ENCODE measurements around the gene SRSF12.

Gene SRSF12

DNA sequence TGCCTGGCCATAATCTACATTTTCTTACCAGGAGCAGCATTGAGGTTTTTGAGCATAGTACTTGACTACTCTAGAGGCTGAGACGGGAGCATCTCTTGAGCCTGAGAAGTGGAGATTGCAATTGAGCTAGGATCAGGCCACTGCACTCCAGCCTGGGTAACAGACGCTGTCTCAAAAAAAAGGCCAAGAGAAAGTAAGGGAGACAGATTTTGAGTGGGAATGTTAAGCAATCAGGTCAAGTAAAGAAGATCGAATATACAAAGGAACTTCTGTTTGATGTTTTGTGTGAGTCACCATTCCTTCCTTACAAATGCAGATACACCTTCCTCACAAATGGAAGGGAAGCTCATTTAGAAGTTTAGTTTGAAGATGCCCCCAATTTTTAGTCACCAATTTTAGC is 32.9 kb downstream of the SRSF12 start:
- Histone ChIP-seq H3K9me3 (ENCODE audit: control insufficient read depth, low read length) (no peaks in the 10 kb centered on the region), H3K4me3 (ENCODE audit: extremely low read depth, insufficient read depth, low read length, poor library complexity, severe bottlenecking) (no peak overlapping the region), H3K36me3 (ENCODE audit: control insufficient read depth, insufficient read depth, low read length) (peaks cover 37% of the 10 kb centered on the region), H3K4me1 (ENCODE audit: control insufficient read depth, insufficient read depth, low read length, poor library complexity, severe bottlenecking) (no peaks in the 10 kb centered on the region), H3K27ac (ENCODE audit: low read depth, low read length, severe bottlenecking) (no peak overlapping the region)
- 23 to 54% methylated on average over 2 of the region's 3 CpGs for WGBS, 2 experiments (ENCODE audit: insufficient coverage in 2 of 2)

DNA sequence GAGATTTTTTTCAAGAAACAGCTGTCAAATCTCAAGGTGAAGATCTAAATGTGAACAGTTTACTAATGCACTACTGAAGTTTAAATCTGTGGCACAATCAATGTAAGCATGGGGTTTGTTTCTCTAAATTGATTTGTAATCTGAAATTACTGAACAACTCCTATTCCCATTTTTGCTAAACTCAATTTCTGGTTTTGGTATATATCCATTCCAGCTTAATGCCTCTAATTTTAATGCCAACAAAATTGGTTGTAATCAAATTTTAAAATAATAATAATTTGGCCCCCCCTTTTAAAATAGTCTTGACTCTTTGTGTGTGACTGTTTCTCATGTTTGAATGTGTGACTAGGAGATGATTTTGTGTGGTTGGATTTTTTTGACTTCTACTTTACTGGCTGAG is 33.3 kb downstream of the SRSF12 start:
- Histone ChIP-seq H3K27ac (ENCODE audit: low read depth, low read length, severe bottlenecking) (no peak overlapping the region), H3K4me3 (ENCODE audit: extremely low read depth, insufficient read depth, low read length, poor library complexity, severe bottlenecking) (no peak overlapping the region), H3K9me3 (ENCODE audit: control insufficient read depth, low read length) (no peaks in the 10 kb centered on the region), H3K36me3 (ENCODE audit: control insufficient read depth, insufficient read depth, low read length) (peaks cover 37% of the 10 kb centered on the region), H3K4me1 (ENCODE audit: control insufficient read depth, insufficient read depth, low read length, poor library complexity, severe bottlenecking) (peaks cover 2% of the 10 kb centered on the region)

DNA sequence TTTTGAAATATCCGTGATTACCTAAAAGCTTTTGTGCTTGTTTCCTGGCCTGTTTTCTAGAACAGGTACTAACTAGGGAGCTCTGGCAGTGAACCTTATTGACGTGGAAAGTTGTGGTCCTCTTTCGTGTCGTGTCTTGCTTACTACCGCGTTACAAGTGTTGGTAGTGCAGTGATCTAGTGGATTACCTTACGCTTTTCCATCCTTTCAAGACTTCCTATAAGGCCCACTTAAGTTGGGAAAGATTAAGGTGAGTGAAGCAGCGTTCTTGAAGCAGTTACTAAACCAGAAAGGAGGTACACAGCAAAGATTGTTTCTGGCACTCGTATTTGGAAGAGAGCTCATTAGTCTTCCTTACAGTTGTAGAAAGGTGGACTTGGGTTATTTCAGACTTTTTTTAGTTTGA is 35.4 kb downstream of the SRSF12 start:
- H3K27ac ChIP-seq (ENCODE audit: low read depth, low read length, severe bottlenecking): peak overlapping the region; percentile 83
- peak overlapping the region; percentile 99 for H3K4me3 ChIP-seq (ENCODE audit: extremely low read depth, insufficient read depth, low read length, poor library complexity, severe bottlenecking)
- H3K36me3 ChIP-seq (ENCODE audit: control insufficient read depth, insufficient read depth, low read length): peaks cover 37% of the 10 kb centered on the region
- H3K9me3 ChIP-seq (ENCODE audit: control insufficient read depth, low read length): no peaks in the 10 kb centered on the region
- H3K4me1 ChIP-seq (ENCODE audit: control insufficient read depth, insufficient read depth, low read length, poor library complexity, severe bottlenecking): peaks cover 2% of the 10 kb centered on the region
- WGBS, 2 experiments (ENCODE audit: insufficient coverage in 2 of 2): 16 to 19% methylated on average over 2 to 6 of the region's 9 CpGs

DNA sequence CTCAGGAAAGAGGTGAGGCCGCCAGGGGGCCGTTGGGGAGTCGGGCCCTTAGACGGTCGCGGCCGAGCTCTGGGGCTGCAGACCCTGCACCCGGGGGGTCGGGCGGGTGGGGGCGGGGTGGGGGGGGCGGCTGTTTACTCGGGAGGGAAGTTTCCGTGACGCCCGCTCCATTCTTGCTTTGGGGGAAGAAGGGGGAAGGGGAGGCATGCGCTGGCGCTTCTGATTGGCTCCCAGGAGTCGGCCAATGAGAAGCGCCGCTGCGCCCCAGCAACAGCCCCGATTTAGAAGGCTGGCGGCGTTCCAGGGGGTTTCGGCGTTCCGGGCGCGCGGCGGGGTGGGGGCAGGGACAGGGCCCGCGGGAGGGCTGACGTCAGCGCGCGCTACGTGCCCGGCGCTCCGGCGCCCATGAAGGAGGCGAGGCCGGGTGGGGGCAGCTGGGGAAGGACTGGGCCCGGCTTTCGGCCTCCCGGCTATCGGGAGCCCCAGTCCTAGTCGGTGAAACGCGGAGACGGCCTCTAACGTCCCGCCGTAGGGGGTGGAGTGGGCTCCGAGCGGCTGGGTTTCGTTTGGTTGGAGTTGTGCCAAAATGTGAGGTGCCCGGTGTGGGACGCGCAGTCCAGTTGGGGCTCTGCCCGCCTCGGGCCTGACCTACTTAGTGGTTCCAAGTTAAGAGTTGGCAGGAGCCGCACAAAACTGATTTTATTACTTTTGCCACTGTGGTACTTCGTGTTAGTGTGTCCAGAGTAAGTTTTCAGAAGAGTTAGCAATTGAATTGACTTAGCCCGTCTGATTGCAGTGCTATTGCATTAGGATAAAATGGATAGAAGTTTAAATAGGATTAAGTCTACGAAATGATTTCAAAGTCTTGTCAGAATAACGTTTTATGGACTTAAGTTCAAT is 36.2 kb downstream of the SRSF12 start:
- 0% methylated on average over 29 to 42 of the region's 69 CpGs for WGBS, 2 experiments (ENCODE audit: insufficient coverage in 2 of 2)
- Histone ChIP-seq H3K4me3 (ENCODE audit: extremely low read depth, insufficient read depth, low read length, poor library complexity, severe bottlenecking) (peak overlapping the region; percentile 99), H3K27ac (ENCODE audit: low read depth, low read length, severe bottlenecking) (peak overlapping the region; percentile 98), H3K4me1 (ENCODE audit: control insufficient read depth, insufficient read depth, low read length, poor library complexity, severe bottlenecking) (peaks cover 2% of the 10 kb centered on the region), H3K36me3 (ENCODE audit: control insufficient read depth, insufficient read depth, low read length) (peaks cover 37% of the 10 kb centered on the region), H3K9me3 (ENCODE audit: control insufficient read depth, low read length) (no peaks in the 10 kb centered on the region)

DNA sequence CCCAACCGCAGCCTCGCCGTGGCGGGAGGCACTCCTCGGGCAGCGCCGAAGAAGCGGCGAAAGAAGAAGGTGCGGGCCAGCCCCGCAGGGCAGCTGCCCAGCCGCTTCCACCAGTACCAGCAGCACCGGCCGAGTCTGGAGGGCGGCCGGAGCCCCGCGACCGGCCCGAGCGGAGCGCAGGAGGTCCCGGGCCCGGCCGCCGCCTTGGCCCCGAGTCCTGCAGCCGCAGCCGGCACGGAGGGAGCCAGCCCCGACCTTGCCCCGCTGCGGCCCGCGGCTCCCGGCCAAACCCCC is 36.8 kb downstream of the SRSF12 start:
- Histone ChIP-seq H3K27ac (ENCODE audit: low read depth, low read length, severe bottlenecking) (peak overlapping the region; percentile 98), H3K4me3 (ENCODE audit: extremely low read depth, insufficient read depth, low read length, poor library complexity, severe bottlenecking) (peak overlapping the region; percentile 99), H3K4me1 (ENCODE audit: control insufficient read depth, insufficient read depth, low read length, poor library complexity, severe bottlenecking) (peaks cover 2% of the 10 kb centered on the region), H3K36me3 (ENCODE audit: control insufficient read depth, insufficient read depth, low read length) (peaks cover 37% of the 10 kb centered on the region), H3K9me3 (ENCODE audit: control insufficient read depth, low read length) (no peaks in the 10 kb centered on the region)
- 0% methylated on average over 20 to 25 of the region's 36 CpGs for WGBS, 2 experiments (ENCODE audit: insufficient coverage in 2 of 2)

DNA sequence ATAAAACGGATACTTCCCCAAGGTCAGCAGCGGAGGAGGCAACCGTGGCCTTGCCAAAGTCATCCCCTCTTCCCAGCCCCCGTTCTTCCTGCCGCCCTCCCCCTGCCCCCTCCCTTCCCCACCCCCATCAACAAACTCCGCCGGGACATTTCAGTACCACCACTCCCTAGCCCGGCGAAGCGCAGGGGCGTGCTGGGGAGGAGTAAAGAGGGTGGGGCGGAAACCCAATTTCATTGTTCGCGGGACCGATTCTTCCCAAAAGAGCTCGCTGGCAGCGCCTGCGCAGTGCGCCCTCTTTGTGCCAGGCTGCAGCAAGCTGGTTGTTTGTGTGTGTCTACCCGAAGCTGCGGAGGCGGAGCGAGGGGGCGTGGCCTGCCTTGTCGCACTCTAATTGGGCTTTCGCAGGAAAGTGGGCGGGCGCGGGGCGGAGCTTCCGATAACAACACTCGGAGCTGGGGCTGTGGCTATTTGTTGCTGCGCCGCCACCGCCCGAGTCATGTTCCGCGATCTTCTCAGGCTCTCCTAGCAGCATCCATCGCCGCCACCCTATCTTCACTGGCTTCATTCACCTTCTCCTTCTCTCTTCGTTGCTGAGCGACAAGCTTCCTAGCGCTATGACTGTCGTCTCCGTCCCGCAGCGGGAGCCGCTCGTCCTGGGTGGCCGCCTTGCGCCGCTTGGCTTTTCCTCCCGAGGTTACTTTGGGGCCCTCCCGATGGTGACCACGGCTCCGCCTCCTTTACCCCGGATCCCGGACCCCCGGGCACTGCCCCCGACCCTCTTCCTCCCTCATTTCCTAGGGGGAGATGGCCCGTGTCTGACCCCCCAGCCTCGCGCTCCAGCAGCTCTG is 37.4 kb downstream of the SRSF12 start, which contains the start of gene PNRC1:
Gene PNRC1 (plus strand): TSS at position 471 of the 848 bp plus-strand sequence. CDS start 144 bp downstream, at position 615.
- no peaks in the 10 kb centered on the region for H3K9me3 ChIP-seq (ENCODE audit: control insufficient read depth, low read length)
- peak within 1 kb of the TSS; percentile 99 for H3K4me3 ChIP-seq (ENCODE audit: extremely low read depth, insufficient read depth, low read length, poor library complexity, severe bottlenecking)
- H3K36me3 ChIP-seq (ENCODE audit: control insufficient read depth, insufficient read depth, low read length): peaks cover 33% of the 10 kb centered on the region
- WGBS, 2 experiments (ENCODE audit: insufficient coverage in 2 of 2): 0% methylated on average over 35 to 47 of the region's 63 CpGs
- H3K4me1 ChIP-seq (ENCODE audit: control insufficient read depth, insufficient read depth, low read length, poor library complexity, severe bottlenecking): peaks cover 2% of the 10 kb centered on the region
- H3K27ac ChIP-seq (ENCODE audit: low read depth, low read length, severe bottlenecking): peak within 1 kb of the TSS; percentile 98

DNA sequence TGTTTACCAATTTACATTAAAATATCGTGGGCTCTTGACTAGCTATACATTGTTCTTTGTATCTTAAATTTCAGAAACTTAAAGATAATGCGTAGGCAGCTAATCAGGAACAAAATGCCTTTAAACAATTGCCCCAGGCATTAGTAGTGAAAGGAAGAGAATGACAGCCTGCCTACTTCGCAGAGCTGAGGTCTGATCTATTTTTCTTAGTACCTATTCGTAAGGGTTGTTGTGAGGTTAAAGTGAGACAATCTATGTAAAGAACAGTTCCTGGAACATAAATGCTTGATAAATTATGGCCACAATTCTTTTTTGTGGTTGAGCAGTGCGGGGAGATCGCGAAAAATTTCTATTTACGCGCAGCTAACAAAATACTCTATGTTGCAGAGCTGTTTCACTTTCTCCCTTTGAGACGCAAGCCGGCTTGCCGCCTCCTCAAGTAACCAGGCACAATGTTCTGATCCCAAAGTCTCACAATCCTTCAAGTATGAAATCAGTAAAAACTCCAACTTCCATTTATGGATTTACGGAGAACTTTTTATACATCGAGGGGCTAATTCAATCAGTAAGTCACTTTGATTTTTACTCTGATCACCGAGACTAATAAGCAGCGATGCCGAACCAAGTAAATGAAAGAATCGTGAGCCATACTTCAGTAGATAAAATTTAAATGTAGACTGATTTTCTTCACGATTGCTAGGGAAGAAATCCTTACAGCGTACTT is 38.2 kb downstream of the SRSF12 start:
- Histone ChIP-seq H3K4me1 (ENCODE audit: control insufficient read depth, insufficient read depth, low read length, poor library complexity, severe bottlenecking) (peaks cover 2% of the 10 kb centered on the region), H3K36me3 (ENCODE audit: control insufficient read depth, insufficient read depth, low read length) (peaks cover 25% of the 10 kb centered on the region), H3K27ac (ENCODE audit: low read depth, low read length, severe bottlenecking) (peak overlapping the region; percentile 98), H3K4me3 (ENCODE audit: extremely low read depth, insufficient read depth, low read length, poor library complexity, severe bottlenecking) (peak overlapping the region; percentile 99), H3K9me3 (ENCODE audit: control insufficient read depth, low read length) (no peaks in the 10 kb centered on the region)
- 0 to 6% methylated on average over 8 to 13 of the region's 20 CpGs for WGBS, 2 experiments (ENCODE audit: insufficient coverage in 2 of 2)

DNA sequence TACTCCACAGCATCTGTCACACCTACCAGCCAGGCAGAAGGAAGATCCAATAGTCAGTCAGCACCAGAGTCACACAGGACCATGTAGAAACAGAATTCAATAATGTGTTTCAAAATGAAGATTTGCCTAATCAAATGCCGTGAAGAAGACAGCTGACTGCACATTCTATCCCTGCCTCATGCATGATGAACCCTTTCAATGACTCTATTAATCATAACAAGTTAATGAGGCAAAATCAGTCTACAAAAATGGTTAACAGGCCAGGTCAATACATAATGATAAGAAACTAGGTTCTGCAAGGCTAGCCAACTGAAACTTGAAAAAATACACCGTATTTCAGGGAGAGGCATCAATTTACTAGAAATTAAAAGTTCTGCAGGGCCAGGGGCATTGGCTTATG is 44.0 kb downstream of the SRSF12 start:
- 97 to 100% methylated on average over 2 of the region's 2 CpGs for WGBS, 2 experiments (ENCODE audit: insufficient coverage in 2 of 2)
- Histone ChIP-seq H3K4me3 (ENCODE audit: extremely low read depth, insufficient read depth, low read length, poor library complexity, severe bottlenecking) (no peak overlapping the region), H3K27ac (ENCODE audit: low read depth, low read length, severe bottlenecking) (no peak overlapping the region)

DNA sequence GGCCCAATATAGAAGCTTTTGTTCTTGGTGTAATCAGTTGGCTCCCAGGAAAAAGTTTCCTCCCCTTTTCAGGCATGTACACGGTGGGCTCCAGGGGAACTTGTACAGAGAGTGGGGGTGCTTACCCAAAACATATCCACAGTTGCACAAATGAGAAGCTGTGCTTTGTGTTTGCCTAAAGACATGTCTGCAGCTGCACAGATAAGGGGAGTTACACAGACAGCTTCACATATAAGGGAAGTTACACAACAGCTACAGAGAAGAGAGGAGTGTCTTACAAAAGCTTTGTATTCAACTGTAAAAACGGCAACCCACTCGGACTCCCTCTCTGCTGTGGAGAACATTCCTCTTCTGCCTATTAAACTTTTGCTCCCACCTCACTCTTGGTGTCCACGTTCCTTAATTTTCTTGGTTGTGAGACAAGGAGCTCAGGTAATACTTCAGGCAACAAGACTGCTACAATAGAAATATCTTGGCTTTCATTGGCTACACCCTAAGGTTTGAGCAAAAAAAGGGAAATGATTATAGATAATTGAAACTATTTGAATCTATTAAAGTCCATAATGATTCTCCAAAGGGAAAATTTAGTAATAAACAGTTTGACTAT is 44.8 kb downstream of the SRSF12 start:
- Histone ChIP-seq H3K4me1 (ENCODE audit: control insufficient read depth, insufficient read depth, low read length, poor library complexity, severe bottlenecking) (no peaks in the 10 kb centered on the region), H3K4me3 (ENCODE audit: extremely low read depth, insufficient read depth, low read length, poor library complexity, severe bottlenecking) (no peak overlapping the region), H3K9me3 (ENCODE audit: control insufficient read depth, low read length) (no peaks in the 10 kb centered on the region), H3K27ac (ENCODE audit: low read depth, low read length, severe bottlenecking) (no peak overlapping the region), H3K36me3 (ENCODE audit: control insufficient read depth, insufficient read depth, low read length) (no peaks in the 10 kb centered on the region)
- 60 to 84% methylated on average over 1 to 2 of the region's 4 CpGs for WGBS, 2 experiments (ENCODE audit: insufficient coverage in 2 of 2)

More for the DNA sequence above, 44.0 kb downstream of the SRSF12 start:
- Histone ChIP-seq H3K4me1 (ENCODE audit: control insufficient read depth, insufficient read depth, low read length, poor library complexity, severe bottlenecking) (no peaks in the 10 kb centered on the region), H3K36me3 (ENCODE audit: control insufficient read depth, insufficient read depth, low read length) (no peaks in the 10 kb centered on the region), H3K9me3 (ENCODE audit: control insufficient read depth, low read length) (no peaks in the 10 kb centered on the region)

DNA sequence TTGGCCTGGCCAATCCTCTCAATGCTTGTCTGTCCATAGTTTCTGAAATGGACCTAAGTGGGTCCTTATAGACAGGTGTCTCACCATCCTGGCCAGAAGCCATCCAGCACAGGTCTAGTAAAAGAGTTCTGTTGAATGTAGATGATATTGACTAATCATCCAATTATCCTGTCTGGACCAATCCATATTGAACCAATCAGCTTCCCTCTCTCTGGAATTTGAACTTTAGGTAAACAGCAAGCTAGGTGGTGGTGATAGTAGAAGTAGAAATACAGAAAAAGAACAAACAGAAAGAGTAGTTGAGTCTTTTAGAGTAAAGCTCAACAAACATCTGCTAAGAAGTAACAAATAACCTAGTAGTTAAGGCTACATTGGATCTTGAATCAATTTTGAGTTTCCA is 46.8 kb downstream of the SRSF12 start:
- Histone ChIP-seq H3K9me3 (ENCODE audit: control insufficient read depth, low read length) (no peaks in the 10 kb centered on the region), H3K4me1 (ENCODE audit: control insufficient read depth, insufficient read depth, low read length, poor library complexity, severe bottlenecking) (no peaks in the 10 kb centered on the region), H3K4me3 (ENCODE audit: extremely low read depth, insufficient read depth, low read length, poor library complexity, severe bottlenecking) (no peak overlapping the region), H3K36me3 (ENCODE audit: control insufficient read depth, insufficient read depth, low read length) (no peaks in the 10 kb centered on the region), H3K27ac (ENCODE audit: low read depth, low read length, severe bottlenecking) (no peak overlapping the region)
